ENCODE data around the gene TAMALIN.

TAMALIN gene

GRCh38 chr12:51961834-51962233, 44.9 kb upstream of the TAMALIN start:
- no peak for DNase-seq
- no peak overlapping the region for H3K27ac ChIP-seq
- no peaks in the 10 kb centered on the region for H3K27me3 ChIP-seq (ENCODE audit: insufficient read depth, low read depth, severe bottlenecking)
- TF ChIP-seq CTCF (IDR thresholded peaks at IDR 0.05; ENCODE audit: low read depth, low read length): no peak
- H3K4me3 ChIP-seq (ENCODE audit: low read depth, low read length): no peak overlapping the region
- no peaks in the 10 kb centered on the region for H3K9me3 ChIP-seq (ENCODE audit: severe bottlenecking)
- peaks cover 41% of the 10 kb centered on the region for H3K36me3 ChIP-seq

GRCh38 chr12:51962737-51963136, 44.0 kb upstream of the TAMALIN start:
- no peak for DNase-seq
- Histone ChIP-seq H3K4me3 (ENCODE audit: low read depth, low read length) (no peak overlapping the region), H3K27me3 (ENCODE audit: insufficient read depth, low read depth, severe bottlenecking) (no peaks in the 10 kb centered on the region), H3K27ac (no peak overlapping the region), H3K36me3 (peaks cover 40% of the 10 kb centered on the region), H3K9me3 (ENCODE audit: severe bottlenecking) (no peaks in the 10 kb centered on the region)
- no peak for TF ChIP-seq CTCF (IDR thresholded peaks at IDR 0.05; ENCODE audit: low read depth, low read length)

- Histone ChIP-seq H3K36me3 (peaks cover 40% of the 10 kb centered on the region), H3K4me3 (ENCODE audit: low read depth, low read length) (no peak overlapping the region), H3K27ac (no peak overlapping the region), H3K27me3 (ENCODE audit: insufficient read depth, low read depth, severe bottlenecking) (no peaks in the 10 kb centered on the region), H3K9me3 (ENCODE audit: severe bottlenecking) (no peaks in the 10 kb centered on the region)
- TF ChIP-seq CTCF (IDR thresholded peaks at IDR 0.05; ENCODE audit: low read depth, low read length): no peak
- no peak for DNase-seq
Observed at GRCh38 chr12:51963477-51963876, 43.3 kb upstream of the TAMALIN start.

- no peak for DNase-seq
- Histone ChIP-seq H3K36me3 (peaks cover 9% of the 10 kb centered on the region; the same call in 1 of the 2 replicates), H3K4me3 (ENCODE audit: low read depth, low read length) (no peak overlapping the region), H3K27ac (no peak overlapping the region), H3K27me3 (ENCODE audit: insufficient read depth, low read depth, severe bottlenecking) (no peaks in the 10 kb centered on the region), H3K9me3 (ENCODE audit: severe bottlenecking) (no peaks in the 10 kb centered on the region)
- TF ChIP-seq CTCF (IDR thresholded peaks at IDR 0.05; ENCODE audit: low read depth, low read length): no peak
Observed at GRCh38 chr12:51969643-51970042, 37.1 kb upstream of the TAMALIN start.

GRCh38 chr12:51970904-51971646, 35.7 kb upstream of the TAMALIN start:
- Histone ChIP-seq H3K4me3 (ENCODE audit: low read depth, low read length) (no peak overlapping the region), H3K27me3 (ENCODE audit: insufficient read depth, low read depth, severe bottlenecking) (no peaks in the 10 kb centered on the region), H3K36me3 (peaks cover 19% of the 10 kb centered on the region), H3K27ac (no peak overlapping the region), H3K9me3 (ENCODE audit: severe bottlenecking) (no peaks in the 10 kb centered on the region)
- TF ChIP-seq CTCF (IDR thresholded peaks at IDR 0.05; ENCODE audit: low read depth, low read length): peak; percentile 78
- peak; percentile 22 for DNase-seq
